Measurements from ENCODE around the gene TNFRSF12A. TPM values are rescaled to one million over a fixed set of nuclear protein-coding genes. Genes with fewer than 3 reads are reported as not detected.
A peak's percentile ranks its signal among the peaks of the same experiment; 100 is the strongest.

TNFRSF12A gene
- total and polyA plus RNA-seq, 2 of the 13 experiments (the other 11 are each of a cell fraction or from before 2014, with no cell fraction given), result 61.9 to 66.0 TPM

- TF ChIP-seq ATF6 (CRISPR knock-in tag; conservative IDR thresholded peaks at IDR 0.05) (no peak), ZEB1 (IDR thresholded peaks at IDR 0.05; ENCODE audit: insufficient replicate concordance, low read depth) (no peak), CREB3 (CRISPR knock-in tag; IDR thresholded peaks at IDR 0.05) (no peak), ZNF441 (CRISPR knock-in tag; IDR thresholded peaks at IDR 0.05; ENCODE audit: borderline replicate concordance) (no peak), ATF5 (CRISPR knock-in tag; IDR thresholded peaks at IDR 0.05; ENCODE audit: low read depth) (no peak), ZNF431 (CRISPR knock-in tag; IDR thresholded peaks at IDR 0.05; ENCODE audit: borderline replicate concordance, low read depth) (no peak), DNMT3B (CRISPR knock-in tag; conservative IDR thresholded peaks at IDR 0.05) (no peak), ZNF724P (CRISPR knock-in tag; IDR thresholded peaks at IDR 0.05; ENCODE audit: borderline replicate concordance) (no peak), GTF2F1 (IDR thresholded peaks at IDR 0.05; ENCODE audit: low read length) (no peak), RBFOX2 (IDR thresholded peaks at IDR 0.05; ENCODE audit: low read depth, low read length) (peak; percentile 91), RELA (CRISPR knock-in tag; IDR thresholded peaks at IDR 0.05) (0 out of 2 replicates have a peak, but pooled peaks have one; percentile 30), REXO4 (CRISPR knock-in tag; IDR thresholded peaks at IDR 0.05; ENCODE audit: borderline replicate concordance) (no peak; the same call in 1 of the 2 replicates), ZNF281 (CRISPR knock-in tag; IDR thresholded peaks at IDR 0.05; ENCODE audit: borderline replicate concordance) (peak; percentile 67; the same call in 1 of the 2 replicates), ARNT2 (CRISPR knock-in tag; IDR thresholded peaks at IDR 0.05; ENCODE audit: low read depth) (peak; percentile 57; the same call in 1 of the 2 replicates), REPIN1 (CRISPR knock-in tag; IDR thresholded peaks at IDR 0.05; ENCODE audit: borderline replicate concordance, low read depth) (peak; percentile 40; the same call in 1 of the 2 replicates), HMGA1 (CRISPR knock-in tag; conservative IDR thresholded peaks at IDR 0.05) (no peak), SCMH1 (CRISPR knock-in tag; IDR thresholded peaks at IDR 0.05; ENCODE audit: borderline replicate concordance) (no peak), HNRNPK (IDR thresholded peaks at IDR 0.05; ENCODE audit: low read depth, low read length, poor library complexity, severe bottlenecking) (no peak), MED1 (CRISPR knock-in tag; IDR thresholded peaks at IDR 0.05) (peak; percentile 89), ZNF619 (CRISPR knock-in tag; IDR thresholded peaks at IDR 0.05) (peak; percentile 3; the same call in 1 of the 2 replicates), PHF8 (CRISPR knock-in tag; IDR thresholded peaks at IDR 0.05) (peak; percentile 57), CCAR2 (optimal IDR thresholded peaks at IDR 0.05; ENCODE audit: low read depth, low read length) (no peak), RORA (CRISPR knock-in tag; IDR thresholded peaks at IDR 0.05) (no peak)
These were observed 658 bp downstream of the TNFRSF12A start (continued) for GRCh38 chr16:3020604-3021448.

Measured in HepG2 (cell line).